Left lobe of liver (tissue), 2 donors: ENCODE measurements around the gene OR1I1. TPM values are rescaled to one million over a fixed set of nuclear protein-coding genes. Genes with fewer than 3 reads are reported as not detected.
A peak's percentile ranks its signal among the peaks of the same experiment; 100 is the strongest.
"Not testable (repeated sequence)": the region's sequence is repeated elsewhere in the genome, so short reads cannot be mapped to it uniquely, and the experiment has no call there.

Experiments used
- ATAC-seq: fragments of 200-7000 bp; cut with Tn5 transposase; one replicate; pipeline ENCODE4 v1.9.1; 2020; ENCODE audit warnings: mild to moderate bottlenecking, moderate library complexity
- DNase-seq: peaks from one replicate; pipeline ENCODE4 v3.0.0-alpha.2; 2020; ENCODE audit warnings: low spot score
- total RNA-seq: library from RNA; stranded (reverse); gene quantifications from one replicate; pipeline ENCODE4 v1.2.1, GENCODE V29; 2021
- donor health status: DM: no; HTN: no; CAD: no; lungs with moderate emphysema.
- donor health status: DM: no; HTN: yes; CAD: no.

OR1I1 gene, protein sequence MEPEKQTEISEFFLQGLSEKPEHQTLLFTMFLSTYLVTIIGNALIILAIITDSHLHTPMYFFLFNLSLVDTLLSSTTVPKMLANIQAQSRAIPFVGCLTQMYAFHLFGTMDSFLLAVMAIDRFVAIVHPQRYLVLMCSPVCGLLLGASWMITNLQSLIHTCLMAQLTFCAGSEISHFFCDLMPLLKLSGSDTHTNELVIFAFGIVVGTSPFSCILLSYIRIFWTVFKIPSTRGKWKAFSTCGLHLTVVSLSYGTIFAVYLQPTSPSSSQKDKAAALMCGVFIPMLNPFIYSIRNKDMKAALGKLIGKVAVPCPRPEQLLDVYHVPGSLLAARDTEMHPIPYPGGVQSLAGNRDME
- total RNA-seq = not detected

DNA sequence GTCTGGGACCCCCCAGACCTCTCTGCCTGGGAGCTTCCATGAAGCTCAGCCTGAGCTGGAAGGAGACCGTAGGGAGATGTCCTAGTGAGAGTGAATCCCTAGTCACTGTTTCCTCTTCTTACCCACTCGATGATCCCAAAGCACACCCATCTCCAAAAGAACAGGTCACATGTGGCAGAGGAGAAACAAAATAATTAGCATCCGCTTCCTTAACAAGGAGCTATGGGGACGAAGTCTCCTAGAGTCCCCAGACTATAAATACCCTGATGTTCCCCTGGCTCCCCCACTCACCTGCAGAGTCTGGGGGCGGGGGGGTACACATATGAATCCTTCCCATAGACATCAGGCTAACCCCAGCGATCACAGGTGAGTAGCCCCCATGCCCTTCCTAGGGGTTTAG, at the start of gene OR1I1:
Gene OR1I1, plus strand, starts transcription at position 301 of the 400 bp plus-strand sequence. CDS start 4,855 bp downstream, outside the sequence.
- no peak for ATAC-seq

DNA sequence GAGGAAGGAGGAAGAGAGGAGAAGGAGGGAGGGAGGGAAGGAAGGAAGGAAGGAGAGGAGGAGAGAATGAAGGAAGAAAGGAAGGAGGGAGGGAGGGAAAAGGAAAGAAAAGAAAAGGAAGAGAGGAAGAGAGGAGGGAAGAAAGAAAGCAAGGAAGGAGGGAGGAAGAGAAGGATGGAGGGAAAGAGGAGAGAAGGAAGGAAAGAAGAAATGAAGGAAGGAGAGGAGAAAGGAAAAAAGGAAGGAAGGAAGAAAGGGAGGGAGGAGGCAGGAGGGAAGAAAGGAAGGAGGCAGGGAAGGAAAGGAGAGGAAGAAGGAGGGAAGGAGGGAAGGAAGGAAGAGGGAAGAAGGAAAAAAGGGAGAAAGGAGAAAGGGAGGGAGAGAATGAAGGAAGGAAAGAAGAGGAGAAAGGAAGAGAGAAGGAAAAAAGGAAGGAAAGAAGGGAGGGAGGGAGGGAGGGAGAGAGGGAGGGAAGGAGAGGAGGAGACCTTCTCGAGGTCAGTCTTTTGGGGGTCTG, 46.2 kb upstream of the OR1I1 start:
- DNase-seq (no peak), ATAC-seq (no peak)

More for the DNA sequence above, at the start of gene OR1I1:
- DNase-seq = no peak

DNA sequence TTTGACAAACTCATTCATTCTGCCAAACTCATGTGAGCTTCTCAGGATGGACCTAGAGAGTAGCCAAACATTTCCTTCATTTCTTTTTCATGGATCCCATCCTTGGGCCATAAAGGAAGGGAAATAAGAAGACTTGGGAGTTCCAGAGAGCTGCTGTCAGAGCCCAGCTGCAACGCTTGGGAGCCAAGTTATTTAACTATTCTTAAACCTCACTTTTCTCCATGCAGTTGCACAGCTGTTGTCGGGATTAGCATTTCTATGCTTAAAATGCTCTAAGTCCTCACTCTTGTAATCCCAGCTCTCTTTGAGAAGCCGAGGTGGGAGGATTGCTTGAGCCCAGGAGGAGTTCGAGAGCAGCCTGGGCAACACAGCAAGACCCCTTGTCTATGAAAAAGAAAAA, 44.4 kb upstream of the OR1I1 start:
- ATAC-seq = no peak
- DNase-seq = no peak

DNA sequence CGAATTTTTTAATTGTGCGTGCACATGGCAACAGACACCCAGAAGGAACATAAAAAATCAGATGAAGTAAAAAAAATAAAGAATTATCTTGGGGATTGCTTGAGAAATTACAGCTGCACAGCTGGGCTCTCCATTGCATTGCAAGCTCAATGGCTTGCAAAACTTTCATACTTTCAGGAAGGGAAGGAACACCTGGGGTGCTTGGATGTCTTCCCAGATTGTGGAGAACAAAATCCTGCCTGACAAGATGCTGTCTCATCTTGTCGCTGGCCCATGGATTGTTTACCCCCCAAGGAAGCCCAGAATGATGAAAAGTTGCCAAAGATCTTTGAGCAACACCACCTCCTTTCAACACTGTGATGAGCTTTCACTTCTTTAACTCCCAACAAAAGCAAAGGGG, 43.7 kb upstream of the OR1I1 start:
- ATAC-seq (no peak), DNase-seq (no peak)

DNA sequence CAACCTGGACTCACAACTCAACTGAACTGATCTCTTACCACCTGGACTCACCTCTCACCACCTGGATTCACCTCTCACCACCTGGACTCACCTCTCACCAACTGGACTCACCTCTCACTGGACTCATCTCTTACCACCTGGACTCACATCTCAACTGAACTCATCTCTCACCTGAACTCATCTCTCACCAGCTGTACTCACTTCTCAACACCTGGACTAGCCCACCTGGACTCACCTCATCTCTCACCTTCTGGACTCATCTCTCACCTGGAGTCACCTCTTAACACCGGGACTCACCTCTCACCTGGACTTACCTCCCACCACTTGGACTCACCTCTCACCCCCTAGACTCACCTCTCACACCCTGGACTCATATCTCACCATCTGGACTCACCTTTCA, 40.0 kb upstream of the OR1I1 start:
- ATAC-seq (no peak), DNase-seq (no peak)

DNA sequence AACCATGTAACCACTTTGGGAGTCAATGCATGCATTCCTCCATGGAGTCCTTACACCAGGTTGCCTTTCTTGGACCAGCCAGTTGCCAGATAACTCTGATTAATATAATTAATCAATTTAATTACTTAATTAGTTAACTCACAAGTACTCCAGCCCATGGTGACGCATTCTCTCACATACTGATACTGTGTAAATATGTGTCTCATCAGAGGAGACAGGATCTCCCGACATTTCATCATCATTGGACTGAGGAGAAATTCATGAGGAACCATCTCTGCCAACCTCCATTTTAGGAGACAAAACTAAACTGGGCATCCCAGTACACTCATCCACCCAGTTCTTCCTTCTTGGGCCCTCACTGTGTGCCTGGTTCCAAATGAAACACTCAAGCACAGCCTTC, 39.2 kb upstream of the OR1I1 start:
- ATAC-seq = no peak

DNA sequence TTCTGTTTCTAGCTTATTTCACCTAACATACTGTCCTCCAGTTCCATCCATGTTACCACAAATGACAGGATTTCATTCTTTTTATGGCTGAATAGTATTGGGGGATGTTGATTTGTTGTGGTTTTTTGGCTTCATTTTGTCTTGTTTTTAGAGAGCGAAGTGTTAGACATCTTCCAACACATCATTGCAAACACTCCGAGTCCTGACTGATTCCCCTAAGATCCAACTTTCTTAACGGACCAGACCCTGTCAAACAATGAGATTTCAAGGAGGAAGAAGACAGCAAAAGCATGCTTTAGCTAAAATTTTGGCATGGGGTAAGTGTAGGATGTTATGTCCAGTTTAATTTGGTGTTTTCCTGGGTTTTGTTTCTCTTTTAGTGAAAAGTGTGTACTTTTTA, 36.5 kb upstream of the OR1I1 start:
- DNase-seq (no peak), ATAC-seq (no peak)

More for the DNA sequence above, 39.2 kb upstream of the OR1I1 start:
- DNase-seq = no peak

DNA sequence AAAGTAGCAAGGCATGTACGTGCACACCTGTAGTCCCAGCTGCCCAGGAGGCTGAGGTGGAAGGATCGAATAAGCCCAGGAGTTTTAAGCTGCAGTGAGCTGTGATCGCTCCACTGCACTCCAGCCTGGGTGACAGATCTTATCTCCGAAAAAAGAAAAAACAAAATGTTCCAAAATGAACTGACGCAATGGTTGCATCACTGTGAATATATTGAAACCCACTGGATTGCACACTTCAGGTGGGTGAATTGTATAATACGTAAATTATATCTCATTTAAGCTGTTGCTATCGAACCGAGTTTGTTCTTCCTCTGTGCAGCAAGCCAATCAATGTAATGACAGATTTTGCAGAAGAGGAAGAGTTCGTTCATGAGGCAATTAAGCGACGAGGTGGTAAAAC, 34.3 kb upstream of the OR1I1 start:
- ATAC-seq (no peak), DNase-seq (no peak)

DNA sequence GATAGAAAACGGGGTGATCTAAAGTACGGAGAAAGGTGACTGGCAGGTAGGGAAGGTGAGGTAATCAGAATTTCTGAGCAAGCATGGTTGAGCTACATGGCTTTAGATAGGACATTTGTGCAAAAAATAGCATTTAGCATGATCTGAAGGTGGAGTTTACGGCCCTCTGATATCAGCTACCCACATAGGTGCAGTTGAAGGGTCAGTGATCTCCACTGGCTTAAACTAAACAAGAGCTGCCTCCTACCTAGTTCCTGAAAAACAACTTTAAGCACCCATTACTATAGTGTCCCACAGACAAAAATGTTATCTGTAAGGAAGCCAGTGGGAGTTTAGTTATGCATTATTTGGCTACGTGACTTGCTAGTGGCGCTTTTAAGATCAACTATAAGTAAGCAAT, 33.9 kb upstream of the OR1I1 start:
- no peak for ATAC-seq
- no peak for DNase-seq

DNA sequence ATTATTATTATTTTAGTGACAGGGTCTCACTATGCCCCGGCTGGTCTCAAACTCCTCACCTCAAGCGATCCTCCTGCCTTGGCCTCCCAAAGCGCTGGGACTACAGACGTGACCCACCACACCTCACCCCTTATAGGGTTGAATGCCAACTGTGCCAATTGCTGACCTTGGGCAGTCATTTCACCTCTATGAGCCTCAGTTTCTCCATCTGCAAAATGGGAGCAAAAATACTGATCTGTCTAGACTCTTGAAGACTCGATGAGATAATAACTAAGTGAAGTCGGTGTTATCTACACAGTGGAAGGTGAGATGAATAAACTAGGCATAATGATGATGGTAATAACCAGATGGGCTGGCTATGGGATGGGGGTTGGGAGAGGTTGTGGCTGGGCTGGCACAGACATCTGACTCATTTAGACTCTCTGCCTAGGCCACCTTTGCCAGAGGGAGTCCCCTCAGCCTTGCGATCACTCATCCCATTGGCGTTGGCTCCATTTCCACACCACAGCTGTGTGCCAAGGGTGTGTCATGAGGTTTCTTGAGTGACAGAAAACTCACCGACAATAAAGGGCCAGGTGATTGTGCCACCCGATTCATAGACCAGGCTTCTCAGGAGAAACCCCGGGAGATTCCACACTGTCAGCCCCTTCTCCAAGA, 33.0 kb upstream of the OR1I1 start, which contains the start of gene CASP14:
Gene CASP14, plus strand, starts transcription at position 596 of the 657 bp plus-strand sequence. CDS start 2,772 bp downstream, outside the sequence.
- ATAC-seq (no peak), DNase-seq (no peak)

DNA sequence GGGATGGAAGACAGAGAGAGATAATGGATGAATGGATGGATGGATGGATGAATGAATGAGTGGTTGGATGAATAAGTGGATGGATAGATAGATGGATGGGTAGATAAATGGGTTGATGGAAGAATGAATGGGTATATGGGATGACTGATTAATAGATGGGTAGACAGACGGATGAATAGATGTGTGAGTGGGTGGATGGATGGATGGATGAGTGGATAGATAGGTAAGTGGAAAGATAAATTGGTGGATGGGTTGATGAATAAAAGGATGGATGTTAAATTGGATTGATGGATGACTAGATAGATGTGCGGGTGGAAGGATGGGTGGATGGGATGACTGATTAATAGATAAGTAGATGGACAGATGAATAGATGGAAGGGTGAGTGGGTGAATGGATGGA, 31.4 kb upstream of the OR1I1 start:
- DNase-seq (no peak), ATAC-seq (no peak)

DNA sequence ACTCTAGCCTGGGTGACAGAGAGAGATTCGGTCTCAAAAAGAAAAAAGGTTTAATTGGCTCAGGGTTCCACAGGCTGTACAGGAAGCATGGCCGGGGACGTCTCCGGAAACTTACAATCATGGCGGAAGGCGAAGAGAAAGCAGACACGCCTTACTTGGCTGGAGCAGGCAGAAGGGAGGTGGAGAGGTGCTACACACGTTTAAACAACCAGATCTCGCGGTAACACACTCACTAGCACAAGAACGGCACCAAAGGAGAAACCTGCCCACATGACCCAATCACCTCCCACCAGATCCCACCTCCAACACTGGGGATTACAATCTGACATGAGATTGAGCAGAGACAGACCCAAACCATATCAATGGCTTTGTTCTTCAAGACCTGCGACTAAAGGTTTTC, 20.0 kb upstream of the OR1I1 start:
- no peak for ATAC-seq
- DNase-seq = no peak

DNA sequence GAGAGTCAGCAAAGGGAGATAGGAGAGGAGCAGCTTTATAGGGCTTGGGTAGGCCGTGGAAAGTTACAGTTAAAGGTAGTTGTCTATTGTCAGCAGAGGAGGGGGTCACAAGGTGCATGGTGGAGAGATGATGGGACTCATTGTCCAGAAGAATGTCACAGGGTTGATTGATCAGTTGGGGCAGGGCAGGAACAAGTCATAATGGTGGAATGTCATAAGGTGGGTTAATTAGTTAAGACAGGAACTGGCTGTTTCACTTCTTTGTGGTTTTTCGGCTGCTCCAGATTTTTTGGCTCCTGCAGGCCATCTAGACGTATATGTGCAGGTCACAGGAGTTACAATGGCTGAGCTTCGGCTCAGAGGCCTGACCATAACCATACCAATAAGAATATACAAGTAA, 11.6 kb upstream of the OR1I1 start:
- not testable (repeated sequence) for DNase-seq, ATAC-seq

DNA sequence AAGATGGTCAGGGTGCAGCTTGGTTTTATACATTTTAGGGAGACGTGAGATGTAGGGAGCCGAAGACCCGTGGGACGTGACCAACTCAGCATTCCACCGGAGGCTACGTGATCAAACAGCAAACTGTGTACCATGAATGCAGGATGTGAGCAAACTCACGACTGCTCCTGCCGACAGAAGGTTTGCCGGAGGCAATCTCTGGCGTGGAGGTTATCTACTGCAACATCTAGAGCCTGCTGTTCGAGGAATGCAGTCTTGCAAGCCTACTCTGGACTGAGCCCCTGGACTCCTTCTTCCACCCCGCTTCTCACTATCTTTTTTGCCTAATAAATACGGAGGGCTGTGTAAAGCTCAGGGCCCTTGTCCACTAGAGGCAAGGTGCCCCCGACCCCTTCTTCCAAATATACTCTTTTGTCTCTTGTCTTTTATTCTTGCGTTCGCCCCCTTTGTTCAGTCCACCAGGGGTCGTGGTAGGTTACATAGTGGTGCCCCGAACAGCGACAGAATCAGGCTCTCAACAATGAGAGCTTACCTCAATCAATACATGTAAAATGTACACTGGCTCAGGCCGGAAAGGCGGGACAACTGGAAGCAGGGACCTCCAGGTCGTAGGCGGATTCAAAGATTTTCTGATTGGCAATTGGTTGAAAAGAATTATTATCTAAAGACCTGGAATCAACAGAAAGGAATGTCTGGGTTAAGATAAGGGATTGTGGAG, 8.9 kb upstream of the OR1I1 start:
- ATAC-seq = no peak

DNA sequence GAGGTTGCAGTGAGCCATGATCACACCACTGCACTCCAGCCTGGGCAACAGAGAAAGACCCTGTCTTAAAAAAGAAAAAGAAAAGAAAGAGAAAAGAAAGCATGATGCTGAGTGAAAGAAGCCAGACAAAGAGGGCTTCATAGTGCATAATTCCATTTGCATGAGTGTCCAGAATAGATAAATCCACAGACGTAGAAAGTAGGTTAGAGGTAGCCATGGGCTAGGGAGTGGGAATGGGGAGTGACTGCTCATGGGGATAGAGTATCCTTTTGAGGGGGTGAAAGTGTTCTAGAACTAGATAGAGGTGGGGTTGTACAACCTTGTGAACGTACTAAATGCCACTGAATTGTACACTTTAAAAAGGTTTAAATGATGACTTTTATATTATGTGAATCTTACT, 7.6 kb upstream of the OR1I1 start:
- no peak for DNase-seq
- ATAC-seq = no peak

More for the DNA sequence above, 8.9 kb upstream of the OR1I1 start:
- no peak for DNase-seq

DNA sequence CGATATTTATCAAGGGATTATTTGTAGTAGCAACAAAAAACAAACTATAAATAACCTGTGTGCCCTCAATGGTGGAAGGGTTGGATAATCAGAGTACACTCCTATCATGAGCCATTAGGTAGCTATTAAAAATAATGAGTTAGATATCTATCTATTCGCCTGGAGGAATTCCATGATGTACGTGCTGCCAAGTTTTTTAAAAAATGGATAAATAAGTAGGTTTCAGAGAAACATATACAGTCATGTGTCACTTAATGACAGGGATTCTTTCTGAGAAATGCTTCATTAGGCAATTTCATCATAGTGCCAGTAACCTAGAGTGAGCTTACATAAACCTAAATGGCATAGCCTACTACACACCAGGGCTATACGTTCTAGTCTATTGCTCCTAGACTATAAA, 6.2 kb upstream of the OR1I1 start:
- ATAC-seq (no peak), DNase-seq (no peak)

DNA sequence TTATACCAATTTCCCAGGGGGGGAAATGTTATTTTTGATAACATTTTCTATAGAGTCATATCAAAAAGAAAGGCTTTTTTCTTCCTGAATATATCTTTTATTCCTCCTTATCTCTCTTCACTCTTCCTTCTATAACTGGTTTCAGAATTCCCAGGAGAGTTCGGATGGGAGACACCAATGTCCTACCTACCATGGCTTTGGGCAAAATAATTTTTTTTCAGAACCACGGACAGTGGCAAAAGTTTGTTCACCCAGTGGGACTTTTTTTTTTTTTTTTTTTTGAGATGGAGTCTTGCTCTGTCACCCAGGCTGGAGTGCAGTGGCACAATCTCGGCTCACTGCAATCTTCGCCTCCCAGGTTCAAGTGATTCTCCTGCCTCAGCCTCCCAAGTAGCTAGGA, 2.0 kb upstream of the OR1I1 start:
- ATAC-seq, DNase-seq: not testable (repeated sequence)

DNA sequence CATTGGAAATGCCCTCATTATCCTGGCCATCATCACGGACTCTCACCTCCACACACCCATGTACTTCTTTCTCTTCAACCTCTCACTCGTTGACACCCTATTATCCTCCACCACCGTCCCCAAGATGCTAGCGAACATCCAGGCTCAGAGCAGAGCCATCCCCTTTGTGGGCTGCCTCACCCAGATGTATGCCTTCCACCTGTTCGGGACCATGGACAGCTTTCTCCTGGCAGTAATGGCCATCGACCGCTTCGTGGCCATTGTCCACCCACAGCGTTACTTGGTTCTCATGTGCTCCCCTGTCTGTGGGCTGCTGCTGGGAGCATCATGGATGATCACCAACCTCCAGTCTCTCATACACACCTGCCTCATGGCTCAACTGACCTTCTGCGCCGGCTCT, 5.2 kb downstream of the OR1I1 start:
- no peak for ATAC-seq
- DNase-seq = no peak

DNA sequence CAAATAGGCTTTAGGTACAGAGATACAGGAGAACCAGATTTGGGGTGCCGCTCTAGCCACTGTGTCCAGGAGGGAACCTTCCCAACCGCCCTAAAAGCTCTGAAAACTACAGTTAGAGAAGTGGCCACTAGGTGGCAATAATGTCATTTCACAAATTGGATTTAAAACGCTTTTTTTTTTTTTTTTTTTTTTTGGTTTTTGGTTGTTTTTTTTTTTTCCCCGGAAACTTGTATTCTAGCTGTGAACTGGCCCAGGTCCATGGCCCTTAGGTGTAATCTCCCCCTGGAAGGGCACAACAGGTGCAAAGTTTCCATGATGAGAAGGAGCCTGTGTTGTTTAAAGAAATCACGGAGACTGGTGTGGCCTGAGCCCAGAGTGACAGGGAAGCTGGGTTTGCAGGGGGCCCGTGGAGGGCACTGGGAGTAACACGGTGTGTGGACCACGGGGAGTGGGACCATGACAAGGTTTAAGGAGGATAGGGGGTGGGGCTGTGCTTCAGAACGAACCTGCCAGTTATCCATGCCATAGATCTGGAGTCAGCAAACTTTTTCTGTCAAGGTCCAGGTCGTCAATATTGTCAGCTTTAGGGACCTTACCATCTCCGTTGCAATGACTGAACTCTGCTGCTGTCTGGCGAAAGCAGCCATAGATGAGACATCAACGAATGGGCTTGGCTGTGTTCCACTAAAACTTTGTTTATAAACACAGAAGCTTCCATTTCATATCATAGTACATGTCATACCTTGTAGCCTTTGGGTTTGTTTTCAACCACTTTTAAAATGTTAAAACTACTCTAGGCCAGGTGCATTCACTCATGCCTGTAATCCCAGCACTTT, 10.1 kb downstream of the OR1I1 start:
- ATAC-seq = peak; percentile 83
- DNase-seq = no peak

DNA sequence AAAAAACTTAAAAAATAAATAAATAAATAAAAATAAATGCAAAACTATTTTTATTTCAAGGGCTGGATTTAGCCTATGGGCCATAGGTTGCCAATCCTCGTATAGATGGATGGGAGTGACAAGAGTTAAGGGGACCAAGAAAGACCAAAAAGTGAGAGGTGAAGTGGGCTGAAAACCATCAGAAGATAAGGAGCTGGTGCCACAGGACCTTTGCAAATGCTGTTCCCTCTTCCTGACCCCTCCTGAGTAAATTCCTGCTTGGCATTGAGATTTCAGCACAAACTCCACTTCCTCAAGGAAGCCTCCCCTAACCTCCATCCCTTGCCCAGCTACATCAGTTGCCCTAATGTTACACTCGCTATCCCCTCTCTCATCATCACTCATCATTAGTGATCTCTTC, 11.0 kb downstream of the OR1I1 start:
- ATAC-seq (no peak), DNase-seq (no peak)

DNA sequence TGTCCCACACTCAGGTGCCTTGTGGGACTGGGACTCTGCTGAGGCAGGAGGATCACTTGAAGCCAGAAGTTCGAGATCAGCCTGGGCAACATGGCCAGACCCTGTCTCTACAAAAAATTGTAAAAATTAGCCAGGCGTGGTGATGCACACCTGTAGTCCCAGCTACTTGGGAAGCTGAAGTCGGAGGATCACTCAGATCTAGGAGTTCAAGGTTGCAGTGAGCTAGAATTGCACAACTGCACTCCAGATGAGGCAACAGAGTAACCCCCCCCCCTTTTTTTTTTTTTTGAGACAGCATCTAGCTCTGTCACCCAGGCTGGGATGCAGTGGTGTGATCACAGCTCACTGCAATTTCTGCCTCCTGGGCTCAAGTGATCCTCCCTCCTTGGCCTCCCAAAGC, 14.2 kb downstream of the OR1I1 start:
- DNase-seq (no peak), ATAC-seq (no peak)
